Testis (tissue), 3 donors: Measurements from ENCODE around the gene CCDC150. TPM values are rescaled to one million over a fixed set of nuclear protein-coding genes. Genes with fewer than 3 reads are reported as not detected.

Source experiments
- DNase-seq: peaks from one replicate; pipeline ENCODE4 v3.0.0-alpha.2; 2019
- H3K27ac ChIP-seq, 2 donors: fragments of 200-600 bp; sonication (generic); one replicate each; pipeline ENCODE4 v1.5.1; 2019
- H3K27me3 ChIP-seq: fragments of 200-600 bp; sonication (generic); one replicate; pipeline ENCODE4 v1.5.1; 2019
- H3K36me3 ChIP-seq: fragments of 200-600 bp; sonication (generic); one replicate; pipeline ENCODE4 v1.5.1; 2017; ENCODE audit warnings: low read depth; ENCODE audit errors: missing control alignments
- H3K4me1 ChIP-seq: fragments of 200-600 bp; sonication (generic); one replicate; pipeline ENCODE4 v1.5.1; 2019
- H3K4me3 ChIP-seq, 2 donors: fragments of 200-600 bp; sonication (generic); one replicate each; pipeline ENCODE4 v1.5.1; 2017 to 2019
- H3K9me3 ChIP-seq: fragments of 200-600 bp; sonication (generic); one replicate; pipeline ENCODE4 v1.5.1; 2017
- CTCF ChIP-seq, 3 experiments: fragments of 450-650 bp in 2 of 3; fragments of 200-600 bp in 1 of 3; sonication (generic) in 1 of 3; IDR thresholded peaks; one replicate each; pipeline ENCODE4 v1.5.1; 2016 to 2019; ENCODE audit warnings: antibody characterized with exemption in 3 of 3, mild to moderate bottlenecking in 2 of 3, moderate library complexity in 1 of 3
- POLR2A ChIP-seq: fragments of 450-650 bp; IDR thresholded peaks from one replicate; pipeline ENCODE4 v1.6.1; 2017; ENCODE audit warnings: antibody characterized with exemption, mild to moderate bottlenecking, moderate library complexity
- WGBS, 2 donors: methylation state at CpG; one replicate each; pipeline ENCODE4 v1.1.5; 2018; 5-methylcytosine and 5-hydroxymethylcytosine counted together
- intact Hi-C: fragments of 100-400 bp; cut with DNase I; formaldehyde crosslinking; loops from one replicate; pipeline ENCODE4 v1.15.1; 2023; ENCODE audit warnings: low total_unique reads
- polyA plus RNA-seq: library from polyadenylated mRNA; stranded (reverse); fragments of 350-450 nt; fragmentation: Illumina TruSeq; extraction: RNeasy Lipid Tissue Mini Kit (QIAGEN cat#74804); gene quantifications from one replicate; pipeline ENCODE4 v1.2.3, GENCODE V29; 2014; ENCODE audit warnings: low read depth, low replicate concordance; ENCODE audit not compliant: insufficient read depth
- total RNA-seq, 2 donors: library from RNA; depleted of rRNA; stranded (reverse); fragments of >200 nt; gene quantifications; one replicate each; pipeline ENCODE4 v1.2.3, GENCODE V29; 2016

Gene CCDC150
- total and polyA plus RNA-seq, 3 donors from 2014 or later = 22.7 to 52.0 (median 31.7) TPM

DNA sequence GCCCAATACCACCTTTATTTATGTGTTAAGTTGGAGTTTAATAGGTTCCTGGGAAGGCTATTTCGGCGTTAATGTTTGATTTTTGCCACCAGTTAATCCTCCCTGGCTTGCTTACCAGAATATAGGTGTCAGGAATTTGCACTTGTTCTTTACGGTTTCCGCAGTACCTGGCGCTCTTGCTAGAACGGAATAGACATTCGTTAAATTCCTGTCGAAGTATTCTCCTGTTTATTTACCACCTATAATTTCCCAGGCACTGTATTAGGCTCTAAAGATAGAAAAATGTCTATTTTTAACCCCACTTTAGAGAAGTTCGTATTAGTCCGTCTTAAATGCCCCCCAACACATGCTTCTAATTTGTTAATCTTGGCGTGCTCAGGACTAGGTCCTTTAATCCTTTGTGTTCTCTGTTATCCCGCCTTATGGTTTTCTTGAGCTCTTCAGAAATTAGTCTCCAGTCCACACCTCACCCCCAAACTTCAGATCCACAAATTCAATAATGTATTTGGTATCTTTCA lies 575 bp downstream of the CCDC150 start:
- Histone ChIP-seq H3K27me3 (no peaks in the 10 kb centered on the region), H3K4me3 (peak overlapping the region; percentile 53 to 74), H3K4me1 (peaks cover 3% of the 10 kb centered on the region), H3K36me3 (no peaks in the 10 kb centered on the region), H3K9me3 (no peaks in the 10 kb centered on the region), H3K27ac (peak overlapping the region; percentile 23 to 54)
- TF ChIP-seq POLR2A = no peak
- no peak for TF ChIP-seq CTCF (IDR thresholded peaks at IDR 0.05)
- 5 to 9% methylated on average over 12 of the region's 12 CpGs for WGBS, 2 donors
- no peak for DNase-seq
- intact Hi-C loops = no loop called here

DNA sequence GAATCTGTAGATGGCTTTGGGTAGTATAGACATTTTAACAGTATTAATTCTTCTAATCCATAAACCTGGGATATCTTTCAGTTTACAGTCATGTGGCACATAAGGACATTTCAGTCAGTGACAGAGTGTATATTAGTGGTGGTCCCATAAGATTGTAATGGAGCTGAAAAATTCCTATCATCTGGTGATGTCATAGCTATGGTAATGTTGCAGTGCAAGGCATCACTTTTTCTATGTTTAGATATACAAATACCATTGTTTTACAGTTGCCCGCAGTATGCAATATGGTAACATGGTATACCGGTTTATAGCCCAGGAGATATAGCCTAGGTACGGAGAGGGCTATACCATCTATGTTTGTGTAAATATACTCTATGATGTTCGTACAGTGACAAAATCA lies 9.7 kb downstream of the CCDC150 start:
- Histone ChIP-seq H3K36me3 (no peaks in the 10 kb centered on the region), H3K4me1 (no peaks in the 10 kb centered on the region), H3K4me3 (no peak overlapping the region), H3K27ac (no peak overlapping the region), H3K27me3 (no peaks in the 10 kb centered on the region), H3K9me3 (no peaks in the 10 kb centered on the region)
- DNase-seq = no peak
- 98 to 99% methylated on average over 4 of the region's 4 CpGs for WGBS, 2 donors
- intact Hi-C loops = no loop called here
- no peak for TF ChIP-seq POLR2A
- no peak for TF ChIP-seq CTCF (IDR thresholded peaks at IDR 0.05)

- intact Hi-C loops = no loop called here
- H3K36me3 ChIP-seq = no peaks in the 10 kb centered on the region
- no peaks in the 10 kb centered on the region for H3K9me3 ChIP-seq
- no peak overlapping the region for H3K27ac ChIP-seq
- no peaks in the 10 kb centered on the region for H3K27me3 ChIP-seq
- no peak for TF ChIP-seq POLR2A
- TF ChIP-seq CTCF (IDR thresholded peaks at IDR 0.05) = no peak
- H3K4me3 ChIP-seq = no peak overlapping the region
- no peak for DNase-seq
- H3K4me1 ChIP-seq = no peaks in the 10 kb centered on the region
- 72 to 87% methylated on average over 4 of the region's 4 CpGs for WGBS, 2 donors
Observed at GRCh38 chr2:196651387-196652094, 12.0 kb downstream of the CCDC150 start.

- Histone ChIP-seq H3K4me3 (no peak overlapping the region), H3K9me3 (no peaks in the 10 kb centered on the region), H3K4me1 (no peaks in the 10 kb centered on the region), H3K27me3 (no peaks in the 10 kb centered on the region), H3K36me3 (no peaks in the 10 kb centered on the region), H3K27ac (no peak overlapping the region)
- TF ChIP-seq CTCF (IDR thresholded peaks at IDR 0.05) = no peak
- TF ChIP-seq POLR2A = no peak
- intact Hi-C loops = no loop called here
- no peak for DNase-seq
- WGBS, 2 donors = 91 to 100% methylated on average over 1 of the region's 1 CpG
Observed at GRCh38 chr2:196652869-196653268, 13.4 kb downstream of the CCDC150 start.

DNA sequence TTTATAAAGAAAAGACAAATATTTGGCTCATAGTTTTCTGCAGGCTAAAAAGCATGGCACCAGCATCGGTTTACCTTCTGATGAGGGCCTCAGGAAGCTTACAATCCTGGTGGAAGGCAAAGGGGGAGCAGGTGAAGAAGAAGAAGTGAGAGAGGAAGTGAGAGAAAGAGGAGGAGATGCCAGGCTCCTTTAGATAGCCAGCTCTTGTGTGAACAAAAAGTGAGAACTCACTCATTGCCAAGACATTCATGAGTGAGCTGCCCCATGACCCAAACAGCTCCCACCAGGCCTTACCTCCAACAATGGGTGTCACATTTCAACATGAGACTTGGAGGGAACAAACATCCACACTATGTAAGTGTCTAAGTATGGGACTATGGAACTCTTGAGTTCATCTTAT lies 14.3 kb downstream of the CCDC150 start:
- no peaks in the 10 kb centered on the region for H3K36me3 ChIP-seq
- H3K4me1 ChIP-seq = no peaks in the 10 kb centered on the region
- intact Hi-C loops = no loop called here
- H3K27ac ChIP-seq = no peak overlapping the region
- no peaks in the 10 kb centered on the region for H3K27me3 ChIP-seq
- no peak for DNase-seq
- H3K4me3 ChIP-seq = no peak overlapping the region
- no peak for TF ChIP-seq CTCF (IDR thresholded peaks at IDR 0.05)
- TF ChIP-seq POLR2A = no peak
- no peaks in the 10 kb centered on the region for H3K9me3 ChIP-seq
- WGBS, 2 donors = 90 to 97% methylated on average over 1 of the region's 1 CpG
